Activated CD8-positive, alpha-beta memory T cell treated with anti-CD3 and anti-CD28 coated beads for 48 hours (primary cell): Measurements from ENCODE around the gene WNT3.

Experiments
- DNase-seq, 3 experiments: peaks; one replicate each; pipeline ENCODE4 v3.0.0-alpha.2; 2020; ENCODE audit warnings: low read depth in 2 of 3, low spot score in 2 of 3

WNT3 gene

DNA sequence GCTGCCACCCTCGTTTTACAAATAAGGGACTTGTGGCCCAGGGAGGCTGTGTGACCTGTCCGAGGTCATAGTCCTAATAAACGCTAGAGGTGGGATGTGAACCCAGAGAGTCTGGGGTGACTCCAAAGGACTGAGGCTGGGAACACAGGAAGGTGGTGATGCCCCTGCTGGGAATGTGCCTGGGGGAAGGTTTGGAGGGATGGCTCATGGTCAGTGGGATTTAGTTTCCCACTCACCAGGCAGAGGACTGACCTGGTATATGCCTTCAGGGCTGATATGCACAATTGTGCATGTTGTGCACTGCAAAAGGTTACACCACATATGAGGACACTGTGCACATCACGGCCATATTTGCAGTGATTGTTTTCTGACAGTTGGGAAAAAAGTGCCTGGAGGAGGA lies 19.0 kb upstream of the WNT3 start:
- DNase-seq: no peak

- no peak for DNase-seq
Measured at GRCh38 chr17:46836500-46836899, 18.0 kb upstream of the WNT3 start.

DNA sequence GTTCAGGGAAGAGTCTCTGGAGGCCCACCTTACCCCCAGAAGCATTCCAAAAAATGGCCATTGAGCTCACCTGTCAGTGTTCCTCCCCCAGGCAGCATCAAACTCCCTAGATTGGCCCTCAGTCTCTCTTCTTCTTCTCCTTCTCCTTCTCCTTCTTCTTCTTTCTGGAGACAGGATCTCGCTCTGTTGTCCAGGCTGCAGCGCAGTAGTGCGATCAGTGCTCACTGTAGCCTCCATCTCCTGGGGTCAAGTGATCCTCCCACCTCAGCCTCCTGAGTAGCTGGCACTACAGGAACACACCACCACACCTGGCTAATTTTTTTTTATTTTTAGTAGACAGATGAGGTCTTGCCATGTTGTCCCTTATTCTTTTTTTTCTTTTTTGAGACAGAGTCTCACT lies 16.4 kb upstream of the WNT3 start:
- no peak for DNase-seq

- no peak for DNase-seq
Measured at GRCh38 chr17:46833840-46834208, 15.3 kb upstream of the WNT3 start.

- no peak for DNase-seq
Measured at GRCh38 chr17:46832945-46833839, 14.7 kb upstream of the WNT3 start.

DNA sequence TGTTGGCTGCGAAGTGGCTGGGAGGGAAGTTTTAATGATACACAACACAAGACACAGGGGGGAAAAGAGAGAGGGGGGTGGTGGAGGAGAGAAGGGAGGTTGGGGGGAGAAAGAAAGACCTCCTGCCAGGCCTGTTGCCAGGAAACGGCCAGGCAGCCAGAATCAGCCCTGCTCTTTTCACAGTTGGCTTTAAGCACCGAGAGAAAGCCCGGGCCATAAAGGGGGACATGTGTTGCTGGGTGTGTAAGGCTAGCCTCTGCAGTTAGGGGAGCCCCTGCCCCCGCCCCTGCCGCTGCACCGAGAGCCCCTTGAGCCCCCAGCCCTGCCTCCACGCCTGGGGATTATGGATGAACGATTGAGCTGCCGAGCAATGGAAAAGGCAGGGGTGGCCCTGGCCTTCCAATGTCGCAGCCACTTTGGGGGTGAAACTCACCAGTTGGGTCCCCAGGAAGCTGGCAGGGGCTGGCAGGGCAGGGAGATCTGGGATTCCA lies 13.9 kb upstream of the WNT3 start:
- DNase-seq: no peak

GRCh38 chr17:46831573-46832330 lies 13.3 kb upstream of the WNT3 start:
- no peak for DNase-seq

- DNase-seq: no peak
Measured at GRCh38 chr17:46827274-46827673, 8.8 kb upstream of the WNT3 start.

GRCh38 chr17:46826116-46826515 lies 7.6 kb upstream of the WNT3 start:
- no peak for DNase-seq

GRCh38 chr17:46823657-46824056 lies 5.2 kb upstream of the WNT3 start:
- DNase-seq: no peak

DNA sequence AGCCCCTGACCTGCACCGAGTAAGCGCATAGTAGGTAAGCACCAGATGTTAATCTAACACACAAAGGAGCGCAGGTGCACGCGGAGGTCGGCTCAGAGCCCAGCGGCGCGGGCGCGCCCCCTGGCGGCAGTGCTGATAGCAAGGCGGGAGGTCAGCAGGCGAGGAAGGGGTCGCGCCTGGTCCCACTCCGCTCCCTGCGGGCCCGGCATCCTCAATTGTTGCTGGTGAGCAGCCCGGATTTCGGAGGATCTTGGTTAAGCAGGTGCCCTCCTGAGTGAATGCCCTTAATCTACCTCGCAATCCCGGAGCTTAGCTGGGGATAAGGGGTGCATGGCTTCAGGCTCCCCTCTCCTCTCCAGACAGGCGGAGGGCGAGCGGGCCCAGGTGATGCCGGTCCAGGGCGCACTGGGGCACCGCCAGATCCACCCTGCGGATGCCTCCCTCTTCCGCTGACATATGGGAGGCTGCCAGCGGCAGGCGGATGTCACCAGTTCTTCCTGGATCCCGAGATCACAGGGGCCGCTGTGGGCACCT lies 4.0 kb upstream of the WNT3 start:
- peak in 1 of 3 experiments; percentile 29 for DNase-seq

- DNase-seq: no peak
Measured at GRCh38 chr17:46821482-46822387, 3.2 kb upstream of the WNT3 start.

DNA sequence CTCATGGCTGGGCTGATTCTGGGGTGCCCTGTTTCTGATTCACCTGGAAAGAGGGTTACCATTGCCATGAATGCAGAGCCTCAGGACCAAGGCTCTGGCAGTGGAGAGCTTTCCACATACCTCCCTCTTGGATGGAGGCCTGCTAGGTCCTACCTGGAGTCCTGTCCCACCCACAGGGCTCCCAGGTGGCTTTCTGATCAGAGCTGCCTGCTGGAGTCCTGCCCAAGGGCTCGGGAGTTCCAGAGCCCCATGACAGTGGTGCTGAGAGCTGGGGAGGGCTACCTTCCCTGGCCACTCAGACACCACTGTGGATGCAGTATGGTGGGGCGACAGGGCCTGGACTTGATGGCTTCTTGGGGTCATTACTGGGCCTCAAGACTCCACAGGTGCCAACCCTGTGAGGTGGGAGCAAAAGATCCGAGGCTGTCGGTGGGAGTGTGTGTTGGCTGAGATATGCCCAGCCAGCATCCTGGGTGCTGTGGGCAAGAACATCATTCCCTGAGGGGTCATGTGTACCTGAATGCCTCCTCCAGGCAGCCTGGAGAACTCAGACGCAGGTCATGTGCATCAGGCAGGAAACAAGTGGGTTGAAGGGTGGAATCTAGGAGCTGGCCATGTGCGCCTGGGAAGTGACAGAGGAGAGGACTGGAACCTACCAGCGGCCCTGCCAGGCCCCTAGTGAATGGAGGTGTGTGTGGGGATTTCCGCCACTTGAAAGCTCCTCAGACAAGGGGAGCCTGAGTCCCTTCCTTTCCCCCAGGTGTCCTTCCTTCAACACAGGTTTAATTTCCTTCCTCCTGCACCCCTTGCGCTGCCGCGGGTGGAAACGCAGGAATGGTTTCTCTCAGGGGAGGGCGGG lies 2.3 kb upstream of the WNT3 start:
- no peak for DNase-seq

DNA sequence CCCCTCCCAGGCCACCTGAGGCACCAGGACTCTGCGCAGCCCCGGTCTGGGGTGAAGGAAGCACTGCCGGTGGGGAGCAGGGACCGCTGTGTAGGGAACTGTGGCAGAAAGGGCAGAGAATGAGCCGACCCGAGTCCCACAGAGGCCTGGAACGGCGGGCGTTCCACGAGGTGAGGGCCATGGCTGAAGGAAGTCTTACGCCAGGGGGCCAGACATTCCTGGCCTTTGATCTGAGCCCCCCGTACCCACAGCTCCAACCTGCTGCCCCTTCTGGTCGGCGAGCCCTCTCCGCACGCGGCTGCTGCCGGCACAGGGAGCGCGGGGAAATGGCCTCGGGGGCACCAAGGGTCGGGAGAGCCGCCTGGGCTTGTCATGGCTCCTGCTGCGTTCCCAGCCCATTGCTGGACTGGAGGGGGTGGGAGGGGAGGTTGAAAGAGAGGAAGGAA lies 1.4 kb upstream of the WNT3 start:
- no peak for DNase-seq

DNA sequence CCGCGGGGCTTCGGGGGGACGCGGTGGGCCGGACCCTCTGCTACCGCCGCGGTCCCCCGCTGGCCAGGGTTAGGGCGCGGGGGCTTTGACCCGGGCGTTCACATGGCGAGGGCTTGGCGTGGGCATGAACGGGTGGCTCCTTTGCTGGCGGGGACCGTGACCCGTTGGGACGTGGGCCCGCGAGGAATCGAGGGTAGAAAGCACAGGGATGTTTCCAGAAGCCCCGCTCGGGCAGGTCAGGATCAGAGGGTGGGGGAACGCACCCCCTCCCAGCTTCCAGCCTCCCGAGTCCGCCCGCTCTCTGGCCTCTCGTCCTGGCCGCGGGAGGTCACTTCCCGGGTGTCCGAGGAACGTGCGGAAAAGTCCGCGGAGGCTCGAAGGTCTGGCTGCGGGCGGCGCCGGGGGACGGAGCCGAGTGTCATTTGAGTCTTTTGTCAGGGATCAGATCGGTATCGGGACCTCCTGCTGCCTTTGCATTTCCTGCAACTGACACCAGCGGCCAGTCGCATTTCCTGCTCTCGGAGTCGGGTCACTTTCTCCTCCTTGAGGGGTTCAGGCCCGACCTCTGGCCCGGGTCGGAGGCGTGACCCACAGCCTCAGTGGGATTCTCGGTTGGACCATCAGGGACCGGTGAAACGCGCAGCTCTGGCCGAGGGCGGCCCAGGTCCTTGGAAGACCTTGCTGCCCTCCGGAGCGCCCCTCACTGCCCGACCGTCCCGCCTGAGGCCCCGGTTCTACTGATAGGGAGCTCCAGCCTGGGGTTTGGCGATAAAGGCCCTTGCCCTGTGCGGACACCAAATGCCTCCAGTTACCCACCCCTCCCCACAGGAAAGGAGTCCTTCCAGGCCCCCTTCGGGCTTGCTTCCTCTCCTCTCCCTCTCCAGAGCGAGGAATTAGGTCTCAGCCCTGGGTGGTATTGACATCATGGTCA lies 702 bp upstream of the WNT3 start:
- DNase-seq: no peak

- no peak for DNase-seq
Measured at GRCh38 chr17:46817901-46818209, 637 bp downstream of the WNT3 start.

DNA sequence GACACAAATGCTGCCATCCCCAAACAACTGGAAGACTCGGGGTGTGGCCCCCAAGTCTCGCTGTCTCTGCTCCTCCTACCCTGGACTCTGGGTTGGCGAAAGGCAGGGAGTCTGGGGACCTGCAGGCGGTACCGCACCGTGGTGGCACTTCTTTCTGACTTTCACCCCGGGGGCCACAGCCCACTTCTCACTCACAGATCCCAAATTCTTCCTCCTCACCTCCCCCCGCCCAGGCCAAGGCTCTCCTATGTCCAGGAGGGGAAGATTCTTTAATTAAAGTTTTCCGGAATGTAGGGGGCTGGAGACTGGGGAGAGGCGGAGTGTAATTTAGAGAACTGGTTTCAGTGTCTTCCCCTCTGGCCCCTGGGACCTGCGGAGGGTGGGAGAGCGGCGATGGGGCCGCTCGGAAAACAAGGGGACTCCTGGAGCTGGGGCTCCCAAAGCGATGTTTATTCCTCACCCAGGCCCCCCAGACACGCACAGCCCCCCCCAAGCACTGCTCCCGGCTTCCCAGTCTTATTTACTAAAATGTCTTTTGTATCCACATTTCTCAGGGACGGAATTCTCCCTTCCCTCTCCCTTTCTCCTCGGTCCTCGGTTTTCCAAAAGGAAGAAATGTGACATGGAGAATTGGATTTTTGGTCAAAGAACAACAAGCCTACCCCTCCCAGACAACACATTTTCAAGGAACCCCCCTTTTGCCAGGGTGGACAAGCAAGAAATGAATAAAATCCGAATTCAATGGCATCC lies 1.2 kb downstream of the WNT3 start:
- no peak for DNase-seq
